HG02943 (cell line): Measurements from ENCODE around the gene GAS5.

Experiments used
- ATAC-seq: cut with Tn5 transposase; IDR thresholded peaks from one replicate; pipeline ENCODE4 v1.9.1; 2021; ENCODE audit warnings: mild to moderate bottlenecking, low read depth, moderate library complexity; ENCODE audit not compliant: unreplicated experiment

GAS5 gene

DNA sequence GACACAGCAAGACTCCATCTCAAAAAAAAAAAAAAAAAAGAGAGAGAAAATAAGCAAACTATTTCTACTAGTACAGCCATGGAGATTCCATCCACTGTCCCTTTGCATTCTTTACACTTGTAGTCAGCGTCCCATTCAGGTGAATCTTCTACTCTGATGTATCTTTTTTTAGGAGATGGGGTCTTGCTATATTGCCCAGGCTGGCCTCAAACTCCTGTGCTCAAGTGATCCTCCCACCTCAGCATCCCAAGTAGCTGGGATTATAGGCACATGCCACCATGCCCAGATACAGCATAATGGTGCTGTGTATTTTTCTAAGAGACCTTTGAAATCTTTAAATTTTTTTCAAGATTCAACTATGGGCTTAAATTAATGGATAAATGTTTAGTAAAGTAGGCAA, 35.0 kb downstream of the GAS5 start:
- no peak for ATAC-seq

GRCh38 chr1:173827611-173828010, 40.2 kb downstream of the GAS5 start:
- ATAC-seq, result no peak

DNA sequence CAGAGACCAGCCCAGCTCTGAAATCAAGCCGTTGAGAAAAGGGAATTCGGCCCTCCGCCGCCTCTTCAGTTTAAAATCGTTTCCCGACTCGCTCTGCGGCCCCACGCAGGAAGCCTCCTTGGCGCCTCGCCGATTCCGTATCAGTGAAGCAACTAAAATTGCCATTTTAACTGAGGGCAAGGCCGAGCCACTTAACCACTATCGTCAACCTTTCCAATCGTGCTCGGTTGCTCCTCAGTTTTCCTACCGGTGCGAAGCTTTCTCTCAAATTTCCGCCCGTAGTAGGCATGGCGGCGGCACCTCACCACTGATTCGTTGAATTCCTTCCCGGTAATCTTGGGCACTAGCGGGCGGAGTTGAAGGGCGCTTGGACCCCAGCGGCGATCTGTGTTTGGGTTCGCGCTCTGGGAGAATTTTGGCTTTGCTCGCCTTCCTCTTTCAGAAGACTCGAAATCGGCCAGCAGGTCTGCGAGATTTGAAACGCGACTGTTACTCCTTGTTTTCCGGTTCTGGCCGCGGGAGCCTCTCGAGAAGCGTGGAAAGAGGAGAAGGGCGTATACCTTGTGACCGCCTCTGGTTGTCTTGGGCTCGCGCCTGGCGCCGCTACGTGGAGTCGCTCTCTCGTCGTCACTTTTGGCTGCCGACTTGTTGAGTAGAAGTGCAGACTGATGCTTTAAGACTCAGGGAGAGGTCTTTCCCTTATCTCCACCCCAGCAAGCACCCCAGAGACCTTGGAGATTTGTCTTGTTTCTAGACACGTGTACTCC, 43.3 kb downstream of the GAS5 start, which contains the start of the genes CENPL and DARS2:
Gene CENPL (minus strand): TSS at position 569 of the 767 bp plus-strand sequence. CDS start 13,584 bp downstream, outside the sequence.
Gene DARS2 (plus strand): TSS at position 359 of the 767 bp plus-strand sequence. CDS start 557 bp downstream, outside the sequence.
- ATAC-seq, result peak; percentile 90

DNA sequence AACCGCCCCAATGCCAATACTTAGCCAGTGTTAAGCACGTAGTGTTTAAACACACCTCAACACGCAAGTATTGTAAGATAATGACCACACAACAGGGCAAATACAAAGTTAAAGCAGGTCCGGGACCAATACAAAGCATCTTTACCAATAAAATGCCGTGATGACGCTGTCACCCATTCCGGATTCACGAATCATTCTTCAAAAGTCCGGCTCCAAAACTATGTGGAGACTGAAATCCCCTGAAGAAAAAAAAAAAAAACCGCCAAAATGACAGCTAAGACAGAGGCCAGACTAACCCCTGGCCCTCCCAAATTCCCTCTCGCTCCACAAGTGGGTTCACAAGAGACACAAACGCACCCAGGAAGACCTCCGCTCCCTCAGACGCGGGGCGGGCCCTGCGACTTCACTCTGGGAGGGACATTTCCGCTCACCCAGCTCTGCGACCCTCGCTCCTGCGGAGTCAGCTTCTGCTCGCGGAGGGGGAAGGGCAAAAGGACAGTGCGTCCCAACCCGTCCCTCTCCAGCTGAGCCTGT, 43.9 kb downstream of the GAS5 start:
- ATAC-seq, result peak; percentile 45

DNA sequence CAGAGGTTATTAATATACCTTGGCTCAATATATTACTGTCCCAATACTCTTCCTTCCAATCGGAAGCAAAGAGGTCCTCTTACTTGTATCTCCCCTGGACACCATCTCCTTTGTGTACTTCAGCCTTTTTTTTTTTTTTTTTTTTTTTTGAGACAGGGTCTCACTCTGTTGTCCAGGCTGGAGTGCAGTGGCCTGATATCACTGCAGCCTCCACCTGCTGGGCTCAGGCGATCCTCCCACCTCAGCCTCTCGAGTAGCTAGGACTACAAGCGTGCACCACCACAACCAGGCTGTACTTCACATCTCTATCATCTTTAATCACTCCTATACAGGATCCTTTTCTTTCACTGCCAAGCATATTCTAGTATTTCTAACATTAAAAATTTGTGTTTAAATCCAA, 46.1 kb downstream of the GAS5 start:
- no peak for ATAC-seq

DNA sequence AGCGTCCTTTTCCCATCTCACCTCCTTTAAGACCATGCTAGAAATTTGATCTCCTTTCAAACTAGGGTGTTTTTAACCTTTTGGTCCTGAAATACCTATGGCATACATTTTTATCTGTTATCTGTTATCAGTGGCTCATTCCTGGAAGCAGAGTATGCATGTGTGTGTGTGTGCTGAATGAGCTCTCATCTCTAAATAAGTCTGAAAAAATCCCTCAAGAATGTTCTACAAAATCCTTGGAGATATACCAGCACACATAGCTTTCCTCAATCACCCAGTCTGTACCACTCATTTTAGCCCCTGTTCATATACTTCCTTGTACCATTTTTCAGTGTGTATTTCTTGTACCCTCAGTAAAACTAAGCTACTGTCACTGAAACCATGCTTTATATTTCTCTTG, 49.3 kb downstream of the GAS5 start:
- ATAC-seq, result no peak
